ENCODE data around the gene NCOA7.
A peak's percentile ranks its signal among the peaks of the same experiment; 100 is the strongest.
"Not testable (repeated sequence)": the region's sequence is repeated elsewhere in the genome, so short reads cannot be mapped to it uniquely, and the experiment has no call there.

NCOA7 gene

GRCh38 chr6:125843593-125843992 is 52.8 kb downstream of the NCOA7 start:
- DNase-seq = no peak

DNA sequence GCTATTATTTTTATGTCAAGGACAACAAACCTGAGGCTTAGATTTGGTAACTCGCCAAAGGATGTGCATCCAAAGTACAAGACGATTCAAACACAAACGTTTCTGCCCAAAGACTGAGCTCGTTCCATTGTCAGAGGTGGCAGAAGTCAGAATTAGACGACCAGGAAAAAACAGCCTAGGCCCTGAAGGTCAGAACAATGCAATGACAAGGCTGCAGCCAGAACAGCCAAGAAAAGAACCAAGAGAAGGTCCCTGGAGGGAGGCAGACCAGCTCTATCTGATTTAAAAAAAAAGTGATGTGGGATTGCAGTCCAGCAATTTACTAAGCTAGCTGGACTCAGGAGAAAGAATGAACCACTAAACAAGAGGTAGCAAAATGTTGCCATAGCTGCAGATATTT is 54.2 kb downstream of the NCOA7 start:
- DNase-seq = peak; percentile 25

DNA sequence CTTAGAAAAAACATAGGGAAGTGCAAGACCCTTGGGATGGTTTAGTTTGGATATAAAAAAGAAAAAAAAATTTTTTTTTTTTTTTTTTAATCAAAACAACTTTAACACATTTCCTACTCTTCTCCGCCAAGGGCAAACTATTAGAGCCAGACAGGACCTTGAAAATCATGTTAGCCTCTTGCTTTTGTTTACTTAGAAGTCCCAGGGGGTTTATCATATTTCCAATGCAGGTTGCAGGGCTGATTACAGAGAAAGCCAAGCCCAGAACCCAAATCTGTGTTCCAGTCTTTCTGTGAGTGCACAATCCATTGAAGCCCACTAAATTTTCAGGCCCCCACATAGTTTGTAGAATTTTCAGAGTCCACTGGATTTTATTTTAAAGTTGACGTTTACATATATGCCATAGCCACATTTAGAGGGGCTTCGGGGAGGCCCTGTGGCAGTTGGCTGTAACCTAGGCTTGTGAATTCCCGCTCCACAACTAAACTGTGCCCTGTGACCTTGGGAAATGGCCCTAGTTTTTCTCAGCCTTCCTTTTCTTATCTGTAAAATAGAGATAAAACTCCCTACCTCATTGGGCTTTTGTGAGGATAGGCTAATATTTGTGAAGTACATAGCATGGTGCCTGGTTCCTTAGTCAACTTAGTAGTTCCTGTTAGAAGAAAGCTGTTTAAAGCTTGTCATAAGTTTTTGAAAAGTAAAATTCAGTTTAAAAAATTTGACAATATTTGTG is 55.7 kb downstream of the NCOA7 start:
- DNase-seq = no peak

DNA sequence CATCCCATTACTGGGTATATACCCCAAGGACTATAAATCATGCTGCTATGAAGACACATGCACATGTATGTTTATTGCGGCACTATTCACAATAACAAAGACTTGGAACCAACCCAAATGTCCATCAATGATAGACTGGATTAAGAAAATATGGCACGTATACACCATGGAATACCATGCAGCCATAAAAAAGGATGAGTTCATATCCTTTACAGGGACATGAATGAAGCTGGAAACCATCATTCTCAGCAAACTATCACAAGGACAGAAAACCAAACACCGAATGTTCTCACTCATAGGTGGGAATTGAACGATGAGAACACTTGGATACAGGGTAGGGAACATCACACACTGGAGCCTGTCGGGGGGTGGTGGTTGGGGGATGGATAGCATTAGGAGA is 57.5 kb downstream of the NCOA7 start:
- DNase-seq = not testable (repeated sequence)

GRCh38 chr6:125850361-125850760 is 59.6 kb downstream of the NCOA7 start:
- no peak for DNase-seq

DNA sequence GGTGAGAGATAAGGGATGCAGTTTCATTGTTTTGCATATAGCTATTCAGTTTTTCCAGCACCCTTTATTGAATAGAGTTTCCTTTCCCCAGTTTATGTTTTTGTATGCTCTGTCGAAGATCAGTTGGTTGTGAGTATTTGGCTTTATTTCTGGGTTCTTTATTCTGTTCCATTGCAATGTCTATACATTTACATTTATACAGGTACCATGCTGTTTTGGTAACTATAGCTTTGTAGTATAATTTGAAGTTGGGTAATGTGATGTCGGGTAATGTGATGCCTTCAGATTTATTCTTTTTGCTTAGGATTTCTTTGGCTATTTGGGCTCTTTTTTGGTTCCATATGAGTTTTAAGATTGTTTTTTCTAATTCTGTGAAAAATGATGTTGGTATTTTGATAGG is 61.8 kb downstream of the NCOA7 start:
- DNase-seq = no peak

DNA sequence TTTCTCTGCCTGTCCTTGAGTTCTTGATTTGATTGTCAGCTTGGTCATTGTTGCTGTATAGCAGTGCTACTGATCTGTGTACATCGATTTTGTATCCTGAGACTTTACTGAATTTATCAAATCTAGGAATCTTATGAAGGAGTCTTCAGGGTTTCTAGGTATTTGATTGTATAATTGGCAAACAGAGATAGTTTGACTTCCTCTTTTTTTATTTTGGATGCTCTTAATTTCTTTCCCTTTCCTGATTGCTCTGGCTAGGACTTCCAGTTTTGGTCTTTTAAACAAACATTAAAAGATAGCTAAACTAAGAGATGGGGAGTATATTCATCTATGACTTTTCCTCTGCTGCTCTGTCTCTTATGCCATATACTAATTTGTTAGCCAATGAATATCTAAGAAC is 62.4 kb downstream of the NCOA7 start:
- DNase-seq = no peak

GRCh38 chr6:125853756-125854155 is 63.0 kb downstream of the NCOA7 start:
- no peak for DNase-seq

GRCh38 chr6:125854355-125854754 is 63.6 kb downstream of the NCOA7 start:
- DNase-seq = no peak

DNA sequence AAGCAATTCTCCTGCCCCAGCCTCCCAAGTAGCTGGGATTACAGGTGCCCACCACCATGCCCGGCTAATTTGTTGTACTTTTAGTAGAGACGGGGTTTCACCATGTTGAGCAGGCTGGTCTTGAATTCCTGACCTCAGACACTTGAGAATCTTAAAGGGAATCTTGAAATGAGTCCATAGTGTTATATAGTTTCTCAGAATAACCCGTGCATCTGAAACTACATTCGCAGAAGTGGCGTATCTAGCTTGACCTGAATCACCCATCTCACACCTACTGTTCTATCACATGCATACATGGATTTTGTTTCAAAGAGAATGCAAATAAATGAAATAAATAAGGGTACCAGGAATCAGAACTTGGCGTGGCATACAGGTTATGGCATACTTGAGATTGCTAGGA is 65.0 kb downstream of the NCOA7 start:
- no peak for DNase-seq

DNA sequence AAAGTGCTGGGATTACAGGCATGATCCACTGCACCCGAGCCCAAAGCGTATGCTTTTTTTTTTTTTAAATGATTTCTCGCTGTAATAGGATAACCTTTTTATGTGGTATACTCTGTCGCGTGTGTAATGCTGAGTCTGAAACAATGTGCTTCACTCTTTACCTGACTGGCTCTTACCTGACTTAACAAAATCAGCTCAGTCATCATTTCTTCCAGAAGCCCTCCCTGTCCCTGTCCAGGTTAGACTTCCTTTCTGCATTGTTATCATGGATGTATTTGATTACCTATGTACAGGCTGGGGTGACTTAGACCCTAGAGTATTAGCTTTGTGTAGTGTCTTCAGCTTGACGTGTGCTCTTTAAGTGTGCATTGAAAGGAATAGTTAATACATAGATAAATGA is 67.1 kb downstream of the NCOA7 start:
- no peak for DNase-seq

- no peak for DNase-seq
Measured at GRCh38 chr6:125858427-125859320, 67.9 kb downstream of the NCOA7 start.

DNA sequence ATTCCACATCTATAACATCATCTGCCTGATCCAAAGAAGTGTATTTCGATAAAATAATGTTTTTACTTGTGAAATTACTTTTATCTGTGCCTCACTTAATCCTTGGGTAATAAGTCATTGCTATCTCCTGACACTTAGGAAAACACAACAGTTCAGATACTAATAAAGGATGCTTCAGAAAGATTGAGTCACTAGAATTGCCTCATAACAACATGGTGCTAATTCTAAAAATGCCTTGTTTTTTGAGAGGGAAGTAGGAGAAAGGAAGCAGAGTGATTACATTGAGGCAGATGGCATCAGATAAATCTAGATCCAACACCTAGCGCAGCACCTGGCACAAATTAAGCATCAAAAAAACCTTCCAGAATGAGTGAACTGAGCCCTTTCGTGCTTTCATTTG is 69.0 kb downstream of the NCOA7 start:
- no peak for DNase-seq

DNA sequence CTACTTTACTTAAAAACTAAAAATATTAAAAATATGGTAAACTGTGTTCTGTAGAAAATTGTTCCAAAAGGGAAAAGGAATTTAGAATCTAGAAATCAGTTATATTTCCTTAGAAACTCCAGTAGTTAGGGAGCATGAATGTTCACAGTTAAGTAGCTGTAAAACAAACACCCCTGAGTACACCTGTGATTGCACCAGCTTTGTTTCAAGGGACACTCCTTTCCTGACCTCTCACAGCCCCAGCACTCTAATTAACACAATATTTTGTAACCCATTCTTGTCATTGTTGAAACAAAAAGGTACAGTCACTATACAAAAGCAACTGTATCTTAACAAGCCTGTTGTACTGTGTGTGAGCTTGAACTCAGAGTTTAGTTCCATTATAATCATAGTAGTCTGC is 72.3 kb downstream of the NCOA7 start:
- no peak for DNase-seq

- DNase-seq = no peak
Measured at GRCh38 chr6:125865015-125865414, 74.3 kb downstream of the NCOA7 start.

GRCh38 chr6:125866433-125866832 is 75.7 kb downstream of the NCOA7 start:
- DNase-seq = no peak

GRCh38 chr6:125867483-125867942 is 76.8 kb downstream of the NCOA7 start:
- no peak for DNase-seq

DNA sequence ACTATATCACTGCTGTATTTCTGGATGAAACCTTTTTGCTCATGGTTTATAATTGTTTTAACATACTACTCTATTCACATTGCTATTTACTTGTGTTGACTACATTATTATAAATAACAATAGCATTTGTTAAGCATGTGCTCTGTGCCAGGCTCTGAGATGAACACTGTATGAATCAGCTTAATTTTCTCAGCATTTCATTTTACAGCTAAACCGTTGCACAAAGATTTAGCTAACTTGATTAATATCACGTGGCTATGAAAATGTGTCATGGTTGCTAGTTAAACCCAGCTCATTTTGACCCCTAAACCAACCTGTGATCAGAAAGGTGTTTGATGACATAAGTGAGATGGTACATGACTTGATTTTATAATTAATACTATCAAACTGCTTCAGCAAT is 77.5 kb downstream of the NCOA7 start:
- DNase-seq = no peak

DNA sequence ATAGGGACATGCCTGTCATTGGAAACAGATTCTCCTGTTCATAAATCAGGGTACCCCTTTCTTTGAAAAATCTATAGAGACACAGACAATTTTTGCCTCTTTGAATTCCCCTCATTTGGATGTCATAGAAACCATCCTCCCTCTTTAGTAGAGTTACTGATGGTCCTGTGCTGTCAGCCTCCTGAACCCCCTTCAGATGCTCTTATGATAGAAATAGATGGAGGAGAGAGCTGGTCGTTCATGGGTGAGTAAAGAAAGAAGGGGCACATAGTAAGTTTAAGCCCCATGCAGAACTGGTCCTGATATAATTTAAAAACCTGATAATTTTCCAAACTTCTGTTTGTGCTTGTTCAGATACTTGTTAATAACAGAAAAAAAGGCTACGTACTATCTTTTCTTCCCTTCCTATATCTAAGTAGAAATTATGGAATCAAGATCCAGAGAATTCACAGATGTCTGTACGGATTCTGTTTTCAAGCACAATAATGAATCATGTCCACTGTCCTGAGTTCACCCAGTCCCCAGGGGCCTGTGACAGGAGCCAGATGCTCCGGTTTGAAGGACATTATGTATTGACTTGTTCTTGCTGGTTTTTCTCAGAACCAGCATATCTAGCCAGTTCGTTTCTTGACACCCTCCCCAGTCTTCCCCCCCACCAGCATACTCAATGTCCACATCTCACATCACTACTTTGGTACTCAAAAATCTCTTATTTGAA is 78.1 kb downstream of the NCOA7 start:
- DNase-seq = no peak

DNA sequence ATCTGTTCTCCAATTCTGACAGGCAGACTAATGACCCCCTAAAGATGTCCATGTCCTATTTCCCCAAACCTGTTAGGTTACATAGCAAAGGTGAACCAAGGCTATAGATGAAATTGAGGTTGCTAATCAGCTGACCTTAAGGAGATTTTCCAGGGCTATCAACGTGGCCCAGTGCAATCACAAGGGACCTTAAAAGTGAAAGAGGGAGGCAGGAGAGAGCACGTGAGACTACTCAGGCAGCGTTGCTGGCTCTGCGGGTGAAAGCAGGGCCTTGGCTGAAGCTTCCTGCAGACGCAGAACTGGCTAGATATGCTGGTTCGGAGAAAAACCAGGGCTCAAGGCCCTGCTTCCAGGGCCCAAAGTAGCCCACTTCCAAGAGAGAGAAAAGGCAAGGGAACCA is 78.7 kb downstream of the NCOA7 start:
- DNase-seq = no peak

GRCh38 chr6:125871365-125871764 is 80.6 kb downstream of the NCOA7 start:
- DNase-seq = no peak

GRCh38 chr6:125872259-125872921 is 81.6 kb downstream of the NCOA7 start:
- DNase-seq = no peak

GRCh38 chr6:125882243-125882642 is 91.5 kb downstream of the NCOA7 start:
- no peak for DNase-seq
